ENCODE data around the gene TENT4A.

Gene TENT4A

DNA sequence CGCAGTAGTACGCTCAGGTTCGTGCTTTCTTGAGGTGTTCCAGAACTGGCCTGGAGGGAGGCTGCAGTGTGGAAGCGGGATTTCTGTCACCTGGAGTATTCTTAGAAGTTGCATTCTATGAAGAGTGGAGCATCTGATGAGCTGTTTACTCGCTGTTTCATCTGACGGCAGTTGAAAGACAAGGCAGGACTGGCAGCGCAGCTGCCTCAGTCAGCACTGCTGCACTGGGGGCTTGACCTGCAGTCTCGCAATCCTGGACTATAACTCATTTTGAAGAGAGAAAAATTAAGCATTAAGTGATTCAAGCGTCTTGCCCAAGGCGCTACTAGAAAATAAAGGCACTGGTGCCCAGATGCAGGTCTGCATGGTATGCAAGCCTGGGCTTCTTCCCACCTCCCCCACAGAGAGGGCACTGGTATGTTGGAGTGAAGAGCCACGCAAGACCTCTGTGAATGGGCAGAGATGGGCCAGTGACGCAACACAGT lies 10.6 kb downstream of the TENT4A start:
- Histone ChIP-seq H3K9ac (ENCODE audit: low read depth, low read length, poor library complexity) (peak overlapping the region; percentile 1), H4K91ac (ENCODE audit: low read depth, low read length, poor library complexity) (no peak overlapping the region), H2BK120ac (ENCODE audit: low read depth, low read length) (no peak overlapping the region), H3K36me3 (replicated peaks in 1 of 2; ENCODE audit: control insufficient read depth in 2 of 2, insufficient read depth in 2 of 2, low read length in 2 of 2) (peaks cover 4 to 46% of the 10 kb centered on the region in 2 donors), H3K4ac (ENCODE audit: low read length) (no peak overlapping the region), H3K14ac (ENCODE audit: low read length) (no peak overlapping the region), H3K4me1 (ENCODE audit: control insufficient read depth in 2 of 2, insufficient read depth in 1 of 2, low read depth in 1 of 2, low read length in 2 of 2) (peaks cover 12 to 14% of the 10 kb centered on the region in 2 donors), H2BK15ac (ENCODE audit: low read length) (no peak overlapping the region), H3K4me2 (ENCODE audit: insufficient read depth, low read length, poor library complexity, severe bottlenecking) (no peak overlapping the region), H3K79me1 (ENCODE audit: low read depth, low read length) (peaks cover 13% of the 10 kb centered on the region), H2BK5ac (ENCODE audit: low read length) (no peak overlapping the region), H2AFZ (ENCODE audit: low read length) (no peak overlapping the region), H3K23ac (ENCODE audit: low read depth, low read length, poor library complexity) (no peak overlapping the region), H3K27me3 (ENCODE audit: control insufficient read depth in 3 of 3, insufficient read depth in 3 of 3, low read depth in 1 of 3, low read length in 3 of 3) (no peaks in the 10 kb centered on the region), H2BK12ac (ENCODE audit: low read length) (no peak overlapping the region), H3K27ac (replicated peaks; ENCODE audit: low read length) (no peak overlapping the region), H2AK5ac (ENCODE audit: low read depth, low read length) (no peak overlapping the region), H4K8ac (ENCODE audit: low read depth, low read length) (no peak overlapping the region), H3K9me3 (replicated peaks in 1 of 2; ENCODE audit: control insufficient read depth in 2 of 2, insufficient read depth in 1 of 2, low read depth in 1 of 2, low read length in 2 of 2) (no peaks in the 10 kb centered on the region), H3K18ac (ENCODE audit: low read length) (no peak overlapping the region), H3K4me3 (ENCODE audit: low read length in 2 of 2) (no peak overlapping the region)
- DNase-seq (ENCODE audit: low spot score), result no peak
- WGBS, 2 donors (ENCODE audit: extremely low coverage in 2 of 2, insufficient read length in 2 of 2, insufficient replicate concordance in 1 of 2), result no CpG with 5 or more reads among the region's 12 CpGs

DNA sequence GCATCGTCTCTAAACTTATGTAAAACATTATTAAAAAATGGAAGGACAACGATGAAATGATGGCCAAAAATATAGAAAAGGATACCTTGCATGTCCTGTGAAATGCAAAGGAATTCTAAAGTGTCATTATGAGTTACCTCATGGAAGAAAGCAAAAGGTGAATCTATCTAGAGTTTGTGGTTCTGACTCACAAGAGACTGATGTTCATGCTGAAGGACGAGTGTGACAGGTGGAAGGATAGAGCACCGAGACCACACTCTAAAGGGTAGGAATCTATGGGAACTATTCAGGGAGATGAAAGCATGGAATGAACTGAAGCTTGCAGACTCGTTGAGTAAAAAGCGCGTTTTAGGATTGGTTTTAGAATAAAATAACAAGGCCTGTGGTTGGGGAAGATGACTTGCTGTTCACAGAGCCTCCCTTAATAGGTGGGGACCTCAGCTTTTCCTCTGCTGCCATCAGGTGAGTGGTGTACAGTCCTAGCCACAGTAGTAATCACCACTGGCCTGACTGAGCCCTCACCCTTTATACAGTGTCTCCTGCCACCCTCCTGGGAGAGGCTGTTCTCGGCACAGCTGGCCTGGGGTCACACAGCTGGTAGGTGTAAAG lies 11.2 kb downstream of the TENT4A start:
- Histone ChIP-seq H2BK15ac (ENCODE audit: low read length) (no peak overlapping the region), H3K4me2 (ENCODE audit: insufficient read depth, low read length, poor library complexity, severe bottlenecking) (no peak overlapping the region), H2AFZ (ENCODE audit: low read length) (no peak overlapping the region), H2BK120ac (ENCODE audit: low read depth, low read length) (no peak overlapping the region), H3K27ac (replicated peaks; ENCODE audit: low read length) (no peak overlapping the region), H3K18ac (ENCODE audit: low read length) (no peak overlapping the region), H4K8ac (ENCODE audit: low read depth, low read length) (no peak overlapping the region), H2BK12ac (ENCODE audit: low read length) (no peak overlapping the region), H3K36me3 (replicated peaks in 1 of 2; ENCODE audit: control insufficient read depth in 2 of 2, insufficient read depth in 2 of 2, low read length in 2 of 2) (peaks cover 4 to 44% of the 10 kb centered on the region in 2 donors), H2AK5ac (ENCODE audit: low read depth, low read length) (no peak overlapping the region), H3K9ac (ENCODE audit: low read depth, low read length, poor library complexity) (no peak overlapping the region), H3K4ac (ENCODE audit: low read length) (no peak overlapping the region), H4K91ac (ENCODE audit: low read depth, low read length, poor library complexity) (no peak overlapping the region), H3K79me1 (ENCODE audit: low read depth, low read length) (peaks cover 11% of the 10 kb centered on the region), H3K4me1 (ENCODE audit: control insufficient read depth in 2 of 2, insufficient read depth in 1 of 2, low read depth in 1 of 2, low read length in 2 of 2) (peaks cover 12 to 14% of the 10 kb centered on the region in 2 donors), H3K27me3 (ENCODE audit: control insufficient read depth in 3 of 3, insufficient read depth in 3 of 3, low read depth in 1 of 3, low read length in 3 of 3) (no peaks in the 10 kb centered on the region), H2BK5ac (ENCODE audit: low read length) (no peak overlapping the region), H3K14ac (ENCODE audit: low read length) (no peak overlapping the region), H3K9me3 (replicated peaks in 1 of 2; ENCODE audit: control insufficient read depth in 2 of 2, insufficient read depth in 1 of 2, low read depth in 1 of 2, low read length in 2 of 2) (no peaks in the 10 kb centered on the region), H3K4me3 (ENCODE audit: low read length in 2 of 2) (no peak overlapping the region), H3K23ac (ENCODE audit: low read depth, low read length, poor library complexity) (no peak overlapping the region)
- no peak for DNase-seq (ENCODE audit: low spot score)
- no CpG with 5 or more reads among the region's 8 CpGs for WGBS, 2 donors (ENCODE audit: extremely low coverage in 2 of 2, insufficient read length in 2 of 2, insufficient replicate concordance in 1 of 2)

GRCh38 chr5:6725421-6725820 lies 12.2 kb downstream of the TENT4A start:
- no peak overlapping the region for H2AFZ ChIP-seq (ENCODE audit: low read length)
- peaks cover 16 to 17% of the 10 kb centered on the region in 2 donors for H3K4me1 ChIP-seq (ENCODE audit: control insufficient read depth in 2 of 2, insufficient read depth in 1 of 2, low read depth in 1 of 2, low read length in 2 of 2)
- H3K27me3 ChIP-seq (ENCODE audit: control insufficient read depth in 3 of 3, insufficient read depth in 3 of 3, low read depth in 1 of 3, low read length in 3 of 3), result no peaks in the 10 kb centered on the region
- H3K9me3 ChIP-seq (replicated peaks in 1 of 2; ENCODE audit: control insufficient read depth in 2 of 2, insufficient read depth in 1 of 2, low read depth in 1 of 2, low read length in 2 of 2), result no peaks in the 10 kb centered on the region
- H3K18ac ChIP-seq (ENCODE audit: low read length), result no peak overlapping the region
- H3K4ac ChIP-seq (ENCODE audit: low read length), result no peak overlapping the region
- no peak overlapping the region for H3K23ac ChIP-seq (ENCODE audit: low read depth, low read length, poor library complexity)
- no peak overlapping the region for H3K27ac ChIP-seq (replicated peaks; ENCODE audit: low read length)
- H2BK12ac ChIP-seq (ENCODE audit: low read length), result no peak overlapping the region
- H4K91ac ChIP-seq (ENCODE audit: low read depth, low read length, poor library complexity), result no peak overlapping the region
- DNase-seq (ENCODE audit: low spot score), result no peak
- no peak overlapping the region for H3K14ac ChIP-seq (ENCODE audit: low read length)
- H2BK15ac ChIP-seq (ENCODE audit: low read length), result no peak overlapping the region
- H2BK5ac ChIP-seq (ENCODE audit: low read length), result no peak overlapping the region
- peaks cover 14% of the 10 kb centered on the region for H3K79me1 ChIP-seq (ENCODE audit: low read depth, low read length)
- H2AK5ac ChIP-seq (ENCODE audit: low read depth, low read length), result no peak overlapping the region
- peaks cover 4 to 41% of the 10 kb centered on the region in 2 donors for H3K36me3 ChIP-seq (replicated peaks in 1 of 2; ENCODE audit: control insufficient read depth in 2 of 2, insufficient read depth in 2 of 2, low read length in 2 of 2)
- H4K8ac ChIP-seq (ENCODE audit: low read depth, low read length), result no peak overlapping the region
- no peak overlapping the region for H3K4me2 ChIP-seq (ENCODE audit: insufficient read depth, low read length, poor library complexity, severe bottlenecking)
- H3K9ac ChIP-seq (ENCODE audit: low read depth, low read length, poor library complexity), result no peak overlapping the region
- H2BK120ac ChIP-seq (ENCODE audit: low read depth, low read length), result no peak overlapping the region
- no CpG with 5 or more reads among the region's 4 CpGs for WGBS, 2 donors (ENCODE audit: extremely low coverage in 2 of 2, insufficient read length in 2 of 2, insufficient replicate concordance in 1 of 2)
- H3K4me3 ChIP-seq (ENCODE audit: low read length in 2 of 2), result no peak overlapping the region

- Histone ChIP-seq H2AK5ac (ENCODE audit: low read depth, low read length) (no peak overlapping the region), H3K4me2 (ENCODE audit: insufficient read depth, low read length, poor library complexity, severe bottlenecking) (no peak overlapping the region), H3K23ac (ENCODE audit: low read depth, low read length, poor library complexity) (no peak overlapping the region), H3K9me3 (replicated peaks in 1 of 2; ENCODE audit: control insufficient read depth in 2 of 2, insufficient read depth in 1 of 2, low read depth in 1 of 2, low read length in 2 of 2) (no peaks in the 10 kb centered on the region), H3K27ac (replicated peaks; ENCODE audit: low read length) (no peak overlapping the region), H3K4me3 (ENCODE audit: low read length in 2 of 2) (no peak overlapping the region), H3K9ac (ENCODE audit: low read depth, low read length, poor library complexity) (no peak overlapping the region), H2BK5ac (ENCODE audit: low read length) (no peak overlapping the region), H2BK15ac (ENCODE audit: low read length) (no peak overlapping the region), H3K79me1 (ENCODE audit: low read depth, low read length) (peaks cover 14% of the 10 kb centered on the region), H4K8ac (ENCODE audit: low read depth, low read length) (no peak overlapping the region), H3K36me3 (replicated peaks in 1 of 2; ENCODE audit: control insufficient read depth in 2 of 2, insufficient read depth in 2 of 2, low read length in 2 of 2) (peaks cover 4 to 41% of the 10 kb centered on the region in 2 donors), H3K27me3 (ENCODE audit: control insufficient read depth in 3 of 3, insufficient read depth in 3 of 3, low read depth in 1 of 3, low read length in 3 of 3) (no peaks in the 10 kb centered on the region), H3K4ac (ENCODE audit: low read length) (no peak overlapping the region), H2BK120ac (ENCODE audit: low read depth, low read length) (no peak overlapping the region), H3K4me1 (ENCODE audit: control insufficient read depth in 2 of 2, insufficient read depth in 1 of 2, low read depth in 1 of 2, low read length in 2 of 2) (peaks cover 15 to 16% of the 10 kb centered on the region in 2 donors), H3K14ac (ENCODE audit: low read length) (no peak overlapping the region), H4K91ac (ENCODE audit: low read depth, low read length, poor library complexity) (no peak overlapping the region), H2AFZ (ENCODE audit: low read length) (no peak overlapping the region), H2BK12ac (ENCODE audit: low read length) (no peak overlapping the region), H3K18ac (ENCODE audit: low read length) (no peak overlapping the region)
- no peak for DNase-seq (ENCODE audit: low spot score)
- no CpG with 5 or more reads among the region's 9 CpGs for WGBS, 2 donors (ENCODE audit: extremely low coverage in 2 of 2, insufficient read length in 2 of 2, insufficient replicate concordance in 1 of 2)
Observed at GRCh38 chr5:6726006-6726405, 12.8 kb downstream of the TENT4A start.
